Peyer's patch (tissue), 4 donors: ENCODE data around the gene KSR2. TPM values are rescaled to one million over a fixed set of nuclear protein-coding genes. Genes with fewer than 3 reads are reported as not detected.
"Not testable (repeated sequence)": the region's sequence is repeated elsewhere in the genome, so short reads cannot be mapped to it uniquely, and the experiment has no call there.

Source experiments
- DNase-seq, 3 donors: peaks; one replicate each; pipeline ENCODE4 v3.0.0-alpha.2; 2017 to 2019
- H3K27ac ChIP-seq, 4 donors: fragments of 200-600 bp; sonication (generic); one replicate each; pipeline ENCODE4 v1.5.1; 2016 to 2019
- H3K27me3 ChIP-seq, 2 donors: fragments of 200-600 bp; sonication (generic); one replicate each; pipeline ENCODE4 v1.5.1; 2019
- H3K36me3 ChIP-seq, 3 donors: fragments of 200-600 bp; sonication (generic); one replicate each; pipeline ENCODE4 v1.5.1; 2016 to 2019
- H3K4me1 ChIP-seq, 4 donors: fragments of 200-600 bp; sonication (generic); one replicate each; pipeline ENCODE4 v1.5.1; 2016 to 2019
- H3K4me3 ChIP-seq, 4 donors: fragments of 200-600 bp; sonication (generic); 1 replicate in 3 of 4; 2 replicates in 1 of 4; pipeline ENCODE4 v1.5.1; 2016 to 2019; ENCODE audit warnings: mild to moderate bottlenecking in 1 of 4
- H3K9me3 ChIP-seq, 4 donors: fragments of 200-600 bp; sonication (generic); one replicate each; pipeline ENCODE4 v1.5.1; 2016 to 2019; ENCODE audit warnings: mild to moderate bottlenecking in 1 of 4
- CTCF ChIP-seq, 6 experiments: fragments of 450-650 bp in 4 of 6; fragments of 200-600 bp in 2 of 6; sonication (generic) in 1 of 6; IDR thresholded peaks; one replicate each; pipeline ENCODE4 v1.5.1; 2017 to 2019; ENCODE audit warnings: antibody characterized with exemption in 6 of 6, mild to moderate bottlenecking in 3 of 6, moderate library complexity in 1 of 6
- POLR2A ChIP-seq, 2 donors: fragments of 450-650 bp; IDR thresholded peaks; one replicate each; pipeline ENCODE4 v1.5.1; 2017; ENCODE audit warnings: antibody characterized with exemption in 2 of 2, mild to moderate bottlenecking in 2 of 2, moderate library complexity in 2 of 2
- total RNA-seq, 4 donors: library from RNA; depleted of rRNA; stranded (reverse); fragments of >200 nt; gene quantifications; one replicate each; pipeline ENCODE4 v1.1.0, GENCODE V29; 2016

The KSR2 gene
- total RNA-seq, 4 donors from 2014 or later: 0.27 to 0.53 (median 0.28) TPM; not detected in 1

GRCh38 chr12:117896009-117896408 lies 72.8 kb downstream of the KSR2 start:
- H3K27ac ChIP-seq: no peak overlapping the region
- TF ChIP-seq POLR2A (IDR thresholded peaks at IDR 0.05) (no peak), CTCF (IDR thresholded peaks at IDR 0.05) (no peak)
- DNase-seq: no peak
- no peaks in the 10 kb centered on the region for H3K27me3 ChIP-seq
- H3K4me1 ChIP-seq: no peaks in the 10 kb centered on the region
- no peaks in the 10 kb centered on the region for H3K36me3 ChIP-seq
- H3K4me3 ChIP-seq: no peak overlapping the region
- peaks cover 0 to 5% (median 0%) of the 10 kb centered on the region in 4 donors for H3K9me3 ChIP-seq

GRCh38 chr12:117892441-117892840 lies 76.3 kb downstream of the KSR2 start:
- no peak for DNase-seq
- H3K27me3 ChIP-seq: no peaks in the 10 kb centered on the region
- H3K9me3 ChIP-seq: no peaks in the 10 kb centered on the region
- H3K4me1 ChIP-seq: no peaks in the 10 kb centered on the region
- TF ChIP-seq CTCF (IDR thresholded peaks at IDR 0.05): no peak
- no peak for TF ChIP-seq POLR2A (IDR thresholded peaks at IDR 0.05)
- no peak overlapping the region for H3K27ac ChIP-seq
- no peak overlapping the region for H3K4me3 ChIP-seq
- no peaks in the 10 kb centered on the region for H3K36me3 ChIP-seq

- not testable (repeated sequence) for H3K27ac ChIP-seq, H3K9me3 ChIP-seq, H3K4me1 ChIP-seq, H3K4me3 ChIP-seq, H3K27me3 ChIP-seq, DNase-seq, H3K36me3 ChIP-seq
Measured at GRCh38 chr12:117891265-117891664, 77.5 kb downstream of the KSR2 start.

- no peak for DNase-seq
- H3K27ac ChIP-seq: no peak overlapping the region
- no peaks in the 10 kb centered on the region for H3K36me3 ChIP-seq
- no peaks in the 10 kb centered on the region for H3K4me1 ChIP-seq
- H3K27me3 ChIP-seq: no peaks in the 10 kb centered on the region
- H3K4me3 ChIP-seq: no peak overlapping the region
- no peaks in the 10 kb centered on the region for H3K9me3 ChIP-seq
- TF ChIP-seq POLR2A (IDR thresholded peaks at IDR 0.05): no peak
- no peak for TF ChIP-seq CTCF (IDR thresholded peaks at IDR 0.05)
Measured at GRCh38 chr12:117890644-117891043, 78.1 kb downstream of the KSR2 start.

GRCh38 chr12:117890137-117890536 lies 78.7 kb downstream of the KSR2 start:
- Histone ChIP-seq H3K36me3 (no peaks in the 10 kb centered on the region), H3K4me1 (no peaks in the 10 kb centered on the region), H3K9me3 (no peaks in the 10 kb centered on the region), H3K27me3 (no peaks in the 10 kb centered on the region), H3K27ac (no peak overlapping the region), H3K4me3 (no peak overlapping the region)
- DNase-seq: no peak
- TF ChIP-seq CTCF (IDR thresholded peaks at IDR 0.05): no peak

GRCh38 chr12:117889098-117889497 lies 79.7 kb downstream of the KSR2 start:
- Histone ChIP-seq H3K9me3 (no peaks in the 10 kb centered on the region), H3K27ac (no peak overlapping the region), H3K4me1 (no peaks in the 10 kb centered on the region), H3K27me3 (no peaks in the 10 kb centered on the region), H3K4me3 (no peak overlapping the region), H3K36me3 (no peaks in the 10 kb centered on the region)
- no peak for TF ChIP-seq POLR2A (IDR thresholded peaks at IDR 0.05)
- TF ChIP-seq CTCF (IDR thresholded peaks at IDR 0.05): no peak
- DNase-seq: no peak
